Fibroblast of skin of left biceps (primary cell): ENCODE measurements around the gene DGKA.
"Not testable (repeated sequence)": the region's sequence is repeated elsewhere in the genome, so short reads cannot be mapped to it uniquely, and the experiment has no call there.

ENCODE experiments used
- DNase-seq, 2 experiments: peaks; one replicate each; pipeline ENCODE4 v3.0.0-alpha.2; 2013; ENCODE audit warnings: low read depth in 2 of 2

Gene DGKA

DNA sequence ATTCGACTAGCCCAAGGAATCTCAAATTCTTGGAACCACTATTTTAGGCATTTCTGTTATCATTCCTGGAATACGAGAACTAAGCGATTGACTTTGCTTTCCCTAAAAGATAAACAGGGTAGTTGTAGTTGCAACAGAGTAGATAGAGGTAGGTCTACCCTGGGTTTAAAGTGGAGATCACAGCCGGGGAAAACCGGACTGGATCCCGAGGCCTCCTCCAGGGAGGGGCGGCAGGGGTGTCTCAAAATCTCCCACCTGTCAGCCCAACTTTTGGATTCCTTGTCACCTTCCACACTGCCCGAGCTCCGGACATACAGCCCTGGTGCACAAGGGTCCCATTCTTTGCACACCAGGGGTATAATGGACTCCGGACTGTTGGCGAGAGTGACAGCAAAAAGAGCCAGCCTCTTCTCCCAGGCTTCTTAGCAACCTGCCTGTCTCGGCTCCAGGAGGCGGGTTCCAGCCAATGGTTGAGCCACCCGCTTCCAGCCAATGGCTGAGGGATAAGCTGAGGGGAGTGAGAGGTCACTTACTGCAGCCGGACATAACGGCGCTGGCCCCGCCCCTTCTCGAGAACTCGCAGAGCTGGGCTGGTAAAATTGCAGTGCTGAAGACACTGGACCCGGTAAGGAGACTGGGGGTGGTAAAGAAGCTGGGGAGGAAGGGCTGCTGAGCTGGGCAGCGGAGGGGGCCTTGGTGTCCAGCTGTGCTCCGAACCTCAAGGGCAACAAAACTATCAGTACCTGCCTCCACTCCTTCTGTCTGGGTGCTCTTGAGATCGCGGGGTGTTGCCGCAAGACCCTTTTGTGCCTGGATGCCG is 66.0 kb downstream of the DGKA start, which contains the start of gene SUOX:
SUOX (plus strand) TSS at position 562 of the 820 bp plus-strand sequence. CDS start 4,946 bp downstream, outside the sequence.
- peak; percentile 64 to 67 for DNase-seq

DNA sequence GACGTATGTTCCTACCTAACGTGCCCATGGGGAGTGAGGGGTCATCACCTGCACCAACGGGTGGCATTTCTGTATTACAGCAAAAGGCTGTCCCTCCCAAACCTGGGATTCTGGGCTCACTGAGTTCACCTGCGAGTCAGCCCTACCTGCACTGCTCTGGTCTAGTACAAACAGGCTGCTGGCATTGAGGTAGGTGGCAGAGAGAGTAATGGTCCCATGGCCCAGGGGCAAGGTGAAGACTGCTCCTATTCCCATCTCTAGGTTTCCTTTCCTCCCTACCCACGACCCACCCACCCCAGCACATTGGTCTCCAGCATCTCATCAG is 66.5 kb downstream of the DGKA start:
- no peak for DNase-seq

DNA sequence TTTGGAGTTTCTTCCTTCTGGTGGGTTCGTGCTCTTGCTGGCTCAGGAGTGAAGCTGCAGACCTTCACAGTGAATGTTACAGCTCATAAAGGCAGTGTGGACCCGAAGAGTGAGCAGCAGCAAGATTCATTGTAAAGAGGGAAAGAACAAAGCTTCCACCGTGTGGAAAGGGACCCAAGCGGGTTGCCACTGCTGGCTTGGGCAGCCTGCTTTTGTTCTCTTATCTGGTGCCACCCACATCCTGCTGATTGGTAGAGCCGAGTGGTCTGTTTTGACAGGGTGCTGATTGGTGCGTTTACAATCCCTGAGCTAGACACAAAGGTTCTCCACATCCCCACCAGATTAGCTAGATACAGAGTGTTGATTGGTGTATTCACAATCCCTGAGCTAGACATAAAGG is 68.6 kb downstream of the DGKA start:
- not testable (repeated sequence) for DNase-seq

GRCh38 chr12:55999999-56000540 is 69.1 kb downstream of the DGKA start:
- DNase-seq = not testable (repeated sequence)

GRCh38 chr12:56001487-56002100 is 70.6 kb downstream of the DGKA start:
- DNase-seq = no peak

DNA sequence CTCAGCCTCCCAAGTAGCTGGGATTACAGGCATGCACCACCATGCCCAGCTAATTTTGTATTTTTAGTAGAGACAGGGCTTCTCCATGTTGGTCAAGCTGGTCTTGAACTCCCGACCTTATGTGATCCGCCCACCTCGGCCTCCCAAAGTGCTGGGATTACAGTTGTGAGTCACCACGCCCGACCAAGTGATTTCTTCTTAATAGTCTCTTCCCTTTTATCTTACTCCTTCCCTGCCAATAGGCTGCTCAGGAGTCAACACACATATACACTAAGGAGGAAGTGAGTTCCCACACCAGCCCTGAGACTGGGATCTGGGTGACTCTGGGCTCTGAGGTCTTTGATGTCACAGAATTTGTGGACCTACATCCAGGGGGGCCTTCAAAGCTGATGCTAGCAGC is 72.4 kb downstream of the DGKA start:
- not testable (repeated sequence) for DNase-seq
